K562 (cell line): Measurements from ENCODE around the gene METRN. TPM values are rescaled to one million over a fixed set of nuclear protein-coding genes. Genes with fewer than 3 reads are reported as not detected.

Experiments
- ATF7 ChIP-seq: fragments of 450-650 bp; IDR thresholded peaks from 2 replicates; pipeline ENCODE4 v1.7.1; 2014; ENCODE audit warnings: mild to moderate bottlenecking, moderate library complexity
- ESRRA ChIP-seq: fragments of 450-650 bp; IDR thresholded peaks from 2 replicates; pipeline ENCODE4 v1.6.1; 2014; ENCODE audit warnings: low read depth, mild to moderate bottlenecking, moderate library complexity, borderline replicate concordance
- NRF1 ChIP-seq, 2 experiments: fragments of 450-650 bp; IDR thresholded peaks in 1 of 2; conservative IDR thresholded peaks in 1 of 2; 2 replicates each; pipeline ENCODE4 v1.6.1; 2014; ENCODE audit warnings: mild to moderate bottlenecking in 2 of 2
- RFX1 ChIP-seq: fragments of 450-650 bp; IDR thresholded peaks from 2 replicates; pipeline ENCODE4 v1.6.1; 2016; ENCODE audit warnings: mild to moderate bottlenecking, moderate library complexity
- SMC3 ChIP-seq: conservative IDR thresholded peaks from 2 replicates; pipeline ENCODE4 v1.6.1; 2011; ENCODE audit warnings: low read depth, low read length, improper control_type of control experiment; ENCODE audit not compliant: insufficient read depth
- TAF1 ChIP-seq: IDR thresholded peaks from 2 replicates; pipeline ENCODE4 v1.6.1; 2011; ENCODE audit warnings: mild to moderate bottlenecking, low read length, moderate library complexity; ENCODE audit not compliant: insufficient read depth, control insufficient read depth, severe bottlenecking; ENCODE audit errors: extremely low read depth
- polyA plus RNA-seq, 8 experiments: library from polyadenylated mRNA; depleted of rRNA in 4 of 8; stranded (reverse) in 5 of 8; unstranded in 3 of 8; fragments of >200 nt; fragmentation: Nextera tagmentation in 2 of 8; fragmentation: Illumina TruSeq in 1 of 8; extraction: Ambion mirVana in 2 of 8; extraction: Trizol in 1 of 8; gene quantifications; 2 replicates each; pipeline versions ENCODE4 v1.2.1 to v1.2.3, GENCODE V29; 2011 to 2014; ENCODE audit warnings: inconsistent platforms in 1 of 8, missing spikeins in 1 of 8
- total RNA-seq, 7 experiments: library from RNA; depleted of rRNA in 6 of 7; stranded (reverse); fragments of >200 nt in 6 of 7; fragmentation: Illumina TruSeq in 2 of 7; extraction: Trizol in 2 of 7; gene quantifications; 2 replicates each; pipeline versions ENCODE4 v1.2.1 to v1.2.3, GENCODE V29; 2011 to 2021; ENCODE audit warnings: low replicate concordance in 1 of 7
- TF ChIP-seq, protein P1 (sequence below): fragments of 450-650 bp; IDR thresholded peaks from 2 replicates; pipeline ENCODE4 v1.6.1; 2016; ENCODE audit warnings: mild to moderate bottlenecking, moderate library complexity
- TF ChIP-seq, protein P2 (sequence below): fragments of 450-650 bp; IDR thresholded peaks from 2 replicates; pipeline ENCODE4 v1.6.1; 2016
- TF ChIP-seq, protein P3 (sequence below): fragments of 200-800 bp; sonication (Bioruptor generic); IDR thresholded peaks from 2 replicates; pipeline ENCODE4 v1.6.1; 2017; ENCODE audit warnings: missing genetic modification characterization, missing compliant biosample characterization

METRN gene
- total and polyA plus RNA-seq, 9 of the 15 experiments (the other 6 are each of a cell fraction or from before 2014, with no cell fraction given), result 0.20 to 89.8 (median 15.4) TPM

DNA sequence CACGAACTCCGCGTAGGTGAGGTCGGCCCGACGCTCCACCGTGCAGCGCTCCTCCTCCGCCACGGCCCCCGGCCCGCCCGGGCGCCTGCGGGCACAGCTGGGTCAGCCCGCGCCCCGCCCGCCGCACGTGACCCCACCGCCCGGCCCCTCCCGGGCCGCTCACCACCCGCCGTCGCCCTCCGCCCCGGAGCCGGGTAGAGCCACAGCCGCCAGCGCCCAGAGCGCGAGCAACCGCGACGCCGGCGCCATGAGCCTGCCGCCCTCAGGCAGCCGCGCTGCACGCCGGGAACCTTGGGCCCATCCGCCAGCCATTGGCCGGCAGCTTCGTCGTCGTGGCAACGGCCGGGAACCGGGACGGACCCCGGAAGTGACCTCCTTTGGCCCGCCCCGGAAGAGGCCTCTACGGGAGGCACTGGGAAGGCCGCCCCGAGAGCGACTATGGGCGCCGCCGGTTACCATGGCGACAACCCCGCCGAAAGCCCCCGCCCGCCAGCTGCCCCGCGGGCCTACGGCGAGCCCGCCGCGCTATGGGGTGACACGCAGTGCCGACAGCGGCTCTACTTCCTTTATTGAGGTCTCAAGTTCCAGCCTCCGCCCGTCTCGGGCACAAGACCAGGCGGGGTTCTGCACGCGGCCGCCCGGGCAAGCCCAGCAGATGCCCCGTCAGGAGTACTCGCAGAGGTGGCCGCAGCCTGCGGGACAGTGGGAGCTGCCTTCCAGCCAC lies 30.7 kb upstream of the METRN start, which contains the start of gene JMJD8 (continued):
- TF ChIP-seq, protein P1, sequence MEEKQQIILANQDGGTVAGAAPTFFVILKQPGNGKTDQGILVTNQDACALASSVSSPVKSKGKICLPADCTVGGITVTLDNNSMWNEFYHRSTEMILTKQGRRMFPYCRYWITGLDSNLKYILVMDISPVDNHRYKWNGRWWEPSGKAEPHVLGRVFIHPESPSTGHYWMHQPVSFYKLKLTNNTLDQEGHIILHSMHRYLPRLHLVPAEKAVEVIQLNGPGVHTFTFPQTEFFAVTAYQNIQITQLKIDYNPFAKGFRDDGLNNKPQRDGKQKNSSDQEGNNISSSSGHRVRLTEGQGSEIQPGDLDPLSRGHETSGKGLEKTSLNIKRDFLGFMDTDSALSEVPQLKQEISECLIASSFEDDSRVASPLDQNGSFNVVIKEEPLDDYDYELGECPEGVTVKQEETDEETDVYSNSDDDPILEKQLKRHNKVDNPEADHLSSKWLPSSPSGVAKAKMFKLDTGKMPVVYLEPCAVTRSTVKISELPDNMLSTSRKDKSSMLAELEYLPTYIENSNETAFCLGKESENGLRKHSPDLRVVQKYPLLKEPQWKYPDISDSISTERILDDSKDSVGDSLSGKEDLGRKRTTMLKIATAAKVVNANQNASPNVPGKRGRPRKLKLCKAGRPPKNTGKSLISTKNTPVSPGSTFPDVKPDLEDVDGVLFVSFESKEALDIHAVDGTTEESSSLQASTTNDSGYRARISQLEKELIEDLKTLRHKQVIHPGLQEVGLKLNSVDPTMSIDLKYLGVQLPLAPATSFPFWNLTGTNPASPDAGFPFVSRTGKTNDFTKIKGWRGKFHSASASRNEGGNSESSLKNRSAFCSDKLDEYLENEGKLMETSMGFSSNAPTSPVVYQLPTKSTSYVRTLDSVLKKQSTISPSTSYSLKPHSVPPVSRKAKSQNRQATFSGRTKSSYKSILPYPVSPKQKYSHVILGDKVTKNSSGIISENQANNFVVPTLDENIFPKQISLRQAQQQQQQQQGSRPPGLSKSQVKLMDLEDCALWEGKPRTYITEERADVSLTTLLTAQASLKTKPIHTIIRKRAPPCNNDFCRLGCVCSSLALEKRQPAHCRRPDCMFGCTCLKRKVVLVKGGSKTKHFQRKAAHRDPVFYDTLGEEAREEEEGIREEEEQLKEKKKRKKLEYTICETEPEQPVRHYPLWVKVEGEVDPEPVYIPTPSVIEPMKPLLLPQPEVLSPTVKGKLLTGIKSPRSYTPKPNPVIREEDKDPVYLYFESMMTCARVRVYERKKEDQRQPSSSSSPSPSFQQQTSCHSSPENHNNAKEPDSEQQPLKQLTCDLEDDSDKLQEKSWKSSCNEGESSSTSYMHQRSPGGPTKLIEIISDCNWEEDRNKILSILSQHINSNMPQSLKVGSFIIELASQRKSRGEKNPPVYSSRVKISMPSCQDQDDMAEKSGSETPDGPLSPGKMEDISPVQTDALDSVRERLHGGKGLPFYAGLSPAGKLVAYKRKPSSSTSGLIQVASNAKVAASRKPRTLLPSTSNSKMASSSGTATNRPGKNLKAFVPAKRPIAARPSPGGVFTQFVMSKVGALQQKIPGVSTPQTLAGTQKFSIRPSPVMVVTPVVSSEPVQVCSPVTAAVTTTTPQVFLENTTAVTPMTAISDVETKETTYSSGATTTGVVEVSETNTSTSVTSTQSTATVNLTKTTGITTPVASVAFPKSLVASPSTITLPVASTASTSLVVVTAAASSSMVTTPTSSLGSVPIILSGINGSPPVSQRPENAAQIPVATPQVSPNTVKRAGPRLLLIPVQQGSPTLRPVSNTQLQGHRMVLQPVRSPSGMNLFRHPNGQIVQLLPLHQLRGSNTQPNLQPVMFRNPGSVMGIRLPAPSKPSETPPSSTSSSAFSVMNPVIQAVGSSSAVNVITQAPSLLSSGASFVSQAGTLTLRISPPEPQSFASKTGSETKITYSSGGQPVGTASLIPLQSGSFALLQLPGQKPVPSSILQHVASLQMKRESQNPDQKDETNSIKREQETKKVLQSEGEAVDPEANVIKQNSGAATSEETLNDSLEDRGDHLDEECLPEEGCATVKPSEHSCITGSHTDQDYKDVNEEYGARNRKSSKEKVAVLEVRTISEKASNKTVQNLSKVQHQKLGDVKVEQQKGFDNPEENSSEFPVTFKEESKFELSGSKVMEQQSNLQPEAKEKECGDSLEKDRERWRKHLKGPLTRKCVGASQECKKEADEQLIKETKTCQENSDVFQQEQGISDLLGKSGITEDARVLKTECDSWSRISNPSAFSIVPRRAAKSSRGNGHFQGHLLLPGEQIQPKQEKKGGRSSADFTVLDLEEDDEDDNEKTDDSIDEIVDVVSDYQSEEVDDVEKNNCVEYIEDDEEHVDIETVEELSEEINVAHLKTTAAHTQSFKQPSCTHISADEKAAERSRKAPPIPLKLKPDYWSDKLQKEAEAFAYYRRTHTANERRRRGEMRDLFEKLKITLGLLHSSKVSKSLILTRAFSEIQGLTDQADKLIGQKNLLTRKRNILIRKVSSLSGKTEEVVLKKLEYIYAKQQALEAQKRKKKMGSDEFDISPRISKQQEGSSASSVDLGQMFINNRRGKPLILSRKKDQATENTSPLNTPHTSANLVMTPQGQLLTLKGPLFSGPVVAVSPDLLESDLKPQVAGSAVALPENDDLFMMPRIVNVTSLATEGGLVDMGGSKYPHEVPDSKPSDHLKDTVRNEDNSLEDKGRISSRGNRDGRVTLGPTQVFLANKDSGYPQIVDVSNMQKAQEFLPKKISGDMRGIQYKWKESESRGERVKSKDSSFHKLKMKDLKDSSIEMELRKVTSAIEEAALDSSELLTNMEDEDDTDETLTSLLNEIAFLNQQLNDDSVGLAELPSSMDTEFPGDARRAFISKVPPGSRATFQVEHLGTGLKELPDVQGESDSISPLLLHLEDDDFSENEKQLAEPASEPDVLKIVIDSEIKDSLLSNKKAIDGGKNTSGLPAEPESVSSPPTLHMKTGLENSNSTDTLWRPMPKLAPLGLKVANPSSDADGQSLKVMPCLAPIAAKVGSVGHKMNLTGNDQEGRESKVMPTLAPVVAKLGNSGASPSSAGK, result peak; percentile 63
- TF ChIP-seq, protein P2, sequence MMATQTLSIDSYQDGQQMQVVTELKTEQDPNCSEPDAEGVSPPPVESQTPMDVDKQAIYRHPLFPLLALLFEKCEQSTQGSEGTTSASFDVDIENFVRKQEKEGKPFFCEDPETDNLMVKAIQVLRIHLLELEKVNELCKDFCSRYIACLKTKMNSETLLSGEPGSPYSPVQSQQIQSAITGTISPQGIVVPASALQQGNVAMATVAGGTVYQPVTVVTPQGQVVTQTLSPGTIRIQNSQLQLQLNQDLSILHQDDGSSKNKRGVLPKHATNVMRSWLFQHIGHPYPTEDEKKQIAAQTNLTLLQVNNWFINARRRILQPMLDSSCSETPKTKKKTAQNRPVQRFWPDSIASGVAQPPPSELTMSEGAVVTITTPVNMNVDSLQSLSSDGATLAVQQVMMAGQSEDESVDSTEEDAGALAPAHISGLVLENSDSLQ, result peak; percentile 54; the same call in 1 of the 2 replicates
- peak; percentile 75 for TF ChIP-seq ATF7
- TF ChIP-seq RFX1, result peak; percentile 99
- peak in 1 of 2 experiments; percentile 39; a peak in 2 of 4 replicates for TF ChIP-seq NRF1 (conservative IDR thresholded peaks at IDR 0.05 in 1 of 2, IDR thresholded peaks at IDR 0.05 in 1 of 2)
- TF ChIP-seq SMC3, result no peak
- 0 out of 2 replicates have a peak, but pooled peaks have one; percentile 44 for TF ChIP-seq ESRRA
- peak; percentile 84 for TF ChIP-seq TAF1
- TF ChIP-seq, protein P3, sequence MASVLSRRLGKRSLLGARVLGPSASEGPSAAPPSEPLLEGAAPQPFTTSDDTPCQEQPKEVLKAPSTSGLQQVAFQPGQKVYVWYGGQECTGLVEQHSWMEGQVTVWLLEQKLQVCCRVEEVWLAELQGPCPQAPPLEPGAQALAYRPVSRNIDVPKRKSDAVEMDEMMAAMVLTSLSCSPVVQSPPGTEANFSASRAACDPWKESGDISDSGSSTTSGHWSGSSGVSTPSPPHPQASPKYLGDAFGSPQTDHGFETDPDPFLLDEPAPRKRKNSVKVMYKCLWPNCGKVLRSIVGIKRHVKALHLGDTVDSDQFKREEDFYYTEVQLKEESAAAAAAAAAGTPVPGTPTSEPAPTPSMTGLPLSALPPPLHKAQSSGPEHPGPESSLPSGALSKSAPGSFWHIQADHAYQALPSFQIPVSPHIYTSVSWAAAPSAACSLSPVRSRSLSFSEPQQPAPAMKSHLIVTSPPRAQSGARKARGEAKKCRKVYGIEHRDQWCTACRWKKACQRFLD, result peak; percentile 68; the same call in 1 of the 2 replicates
